Heart left ventricle (tissue), 16 donors: ENCODE measurements around the gene MYEF2. TPM values are rescaled to one million over a fixed set of nuclear protein-coding genes. Genes with fewer than 3 reads are reported as not detected.

Experiments
- ATAC-seq, 4 donors: fragments of 200-7000 bp; cut with Tn5 transposase; one replicate each; pipeline ENCODE4 v1.9.1; 2020 to 2022; ENCODE audit warnings: moderate library complexity in 4 of 4, mild to moderate bottlenecking in 3 of 4, moderate number of reproducible peaks in 1 of 4
- DNase-seq, 5 donors: peaks; one replicate each; pipeline ENCODE4 v3.0.0-alpha.2; 2020
- H3K27ac ChIP-seq, 12 donors: fragments of 200-600 bp; sonication (generic) in 4 of 12; one replicate each; pipeline versions ENCODE4 v1.5.0 to v1.8.0; 2016 to 2022; ENCODE audit warnings: mild to moderate bottlenecking in 2 of 12
- H3K27me3 ChIP-seq, 9 donors: fragments of 200-600 bp; sonication (generic) in 2 of 9; one replicate each; pipeline versions ENCODE4 v1.5.1 to v1.8.0; 2016 to 2022; ENCODE audit warnings: mild to moderate bottlenecking in 3 of 9
- H3K36me3 ChIP-seq, 9 donors: fragments of 200-600 bp; sonication (generic) in 2 of 9; one replicate each; pipeline versions ENCODE4 v1.5.0 to v1.8.0; 2018 to 2022; ENCODE audit warnings: mild to moderate bottlenecking in 2 of 9
- H3K4me1 ChIP-seq, 12 donors: fragments of 200-600 bp; sonication (generic) in 4 of 12; one replicate each; pipeline versions ENCODE4 v1.5.0 to v1.8.0; 2016 to 2022; ENCODE audit warnings: mild to moderate bottlenecking in 3 of 12
- H3K4me3 ChIP-seq, 12 donors: fragments of 200-600 bp; sonication (generic) in 4 of 12; one replicate each; pipeline versions ENCODE4 v1.5.0 to v1.8.0; 2017 to 2022; ENCODE audit warnings: mild to moderate bottlenecking in 9 of 12, moderate library complexity in 4 of 12
- H3K9me3 ChIP-seq, 12 donors: fragments of 200-600 bp; sonication (generic) in 4 of 12; one replicate each; pipeline versions ENCODE4 v1.5.0 to v1.8.0; 2016 to 2022; ENCODE audit warnings: mild to moderate bottlenecking in 1 of 12
- CTCF ChIP-seq, 12 donors: fragments of 200-600 bp; sonication (generic) in 4 of 12; IDR thresholded peaks; one replicate each; pipeline versions ENCODE4 v1.5.0 to v1.8.0; 2018 to 2022; ENCODE audit warnings: antibody characterized with exemption in 12 of 12, mild to moderate bottlenecking in 5 of 12
- POLR2A ChIP-seq, 2 donors: fragments of 450-650 bp; IDR thresholded peaks; one replicate each; pipeline ENCODE4 v1.6.1; 2017; ENCODE audit warnings: antibody characterized with exemption in 2 of 2, mild to moderate bottlenecking in 2 of 2, moderate library complexity in 2 of 2
- WGBS, 4 donors: extraction: QIAGEN DNeasy Blood & Tissue Kit in 2 of 4; methylation state at CpG; one replicate each; pipeline versions ENCODE4 v1.1.5 to v1.1.7; 2013 to 2018; 5-methylcytosine and 5-hydroxymethylcytosine counted together
- intact Hi-C, 10 donors: fragments of 100-400 bp; cut with DNase I; formaldehyde crosslinking; loops; one replicate each; pipeline versions ENCODE4 v1.11.1 to v1.14.2; 2022
- polyA plus RNA-seq, 2 donors: library from polyadenylated mRNA; stranded (reverse); fragments of 200-250 nt; gene quantifications; one replicate each; pipeline ENCODE4 v1.2.3, GENCODE V29; 2013
- total RNA-seq, 9 donors: library from RNA; depleted of rRNA in 2 of 9; stranded (reverse); fragments of >200 nt in 2 of 9; fragmentation: NEBNext Ultra II Directional in 3 of 9; extraction: Animal tissue kit (Norgen Biotek cat#: 25700) in 3 of 9; gene quantifications; one replicate each; pipeline versions ENCODE4 v1.1.0 to v1.2.4, GENCODE V29; 2016 to 2023
- donor health status: ischemic (EF 13 %, LVEDD 7.1; RV severe dilation, severe dysfunction).
- donor health status: healthy with polysubstance abuse.
- donor health status: DM: no; HTN: yes; CAD: no.
- donor health status: DM: no; HTN: no; CAD: no.
- donor health status: ischemic (EF 25% LVEDD 6.9; RV normal size, moderate dysfunction).
- donor health status: ischemic (EF 25% LVEDD 5.7; RV mildly dilated, moderate dysfunction).
- donor health status: healthy.
- donor health status: DM: yes; HTN: yes; CAD: no.
- donor health status: ischemic (EF 35%, LVEDD 5.7; RV mildly dilated, moderate dysfunction).
- donor health status: nonischemic (EF 11% LVEDD 7.7; RV severe dilation, severe dysfunction).
- donor health status: DM: yes; HTN: yes; CAD: no.
- donor health status: PGD.
- donor health status: ischemic (EF 29% LVEDD 5.4; RV normal size, mild dysfunction).
- donor health status: nonischemic (EF 23%, LVEDD 6.1; RV moderate dilation, normal function).

The MYEF2 gene
- total and polyA plus RNA-seq, 11 donors, result 5.5 to 17.3 (median 11.4) TPM

GRCh38 chr15:48126667-48127355, 51.3 kb downstream of the MYEF2 start:
- peaks cover 0 to 8% (median 0%) of the 10 kb centered on the region in 9 donors for H3K27me3 ChIP-seq
- no peaks in the 10 kb centered on the region for H3K4me1 ChIP-seq
- 69 to 77% (median 73%) methylated on average over 6 of the region's 6 CpGs for WGBS, 4 donors
- no peak overlapping the region for H3K4me3 ChIP-seq
- no peak for TF ChIP-seq POLR2A (IDR thresholded peaks at IDR 0.05)
- TF ChIP-seq CTCF (IDR thresholded peaks at IDR 0.05), result no peak
- ATAC-seq (no peak), DNase-seq (no peak)
- H3K9me3 ChIP-seq, result no peaks in the 10 kb centered on the region
- intact Hi-C loops, result no loop called here
- H3K27ac ChIP-seq, result no peak overlapping the region
- no peaks in the 10 kb centered on the region for H3K36me3 ChIP-seq

DNA sequence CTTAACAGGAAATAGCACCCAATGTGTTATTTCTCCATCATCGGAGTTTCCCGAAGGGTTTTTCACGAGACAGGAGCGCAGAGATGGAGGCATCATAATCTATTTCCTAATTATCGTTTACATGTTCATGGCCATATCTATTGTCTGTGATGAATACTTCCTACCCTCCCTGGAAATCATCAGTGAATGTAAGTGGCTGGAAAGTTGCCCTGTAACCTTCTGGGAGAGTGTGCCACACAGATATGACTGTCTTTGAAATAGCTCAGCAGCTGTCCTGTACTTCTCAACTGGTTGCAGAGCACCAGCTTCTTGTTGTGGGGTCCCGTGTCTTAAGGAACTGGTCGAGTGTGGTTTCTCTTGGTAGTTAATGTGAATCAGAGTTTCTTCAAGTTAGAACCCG, 56.2 kb downstream of the MYEF2 start:
- DNase-seq (no peak), ATAC-seq (no peak)
- Histone ChIP-seq H3K27me3 (peaks cover 0 to 8% (median 0%) of the 10 kb centered on the region in 9 donors), H3K4me1 (no peaks in the 10 kb centered on the region), H3K36me3 (no peaks in the 10 kb centered on the region), H3K9me3 (no peaks in the 10 kb centered on the region), H3K4me3 (no peak overlapping the region), H3K27ac (no peak overlapping the region)
- intact Hi-C loops, result no loop called here
- WGBS, 4 donors, result 56 to 70% (median 59%) methylated on average over 8 of the region's 8 CpGs
- TF ChIP-seq CTCF (IDR thresholded peaks at IDR 0.05), result no peak

GRCh38 chr15:48120745-48121144, 57.4 kb downstream of the MYEF2 start, which contains the start of gene SLC24A5:
TSS of gene SLC24A5 (plus strand) at chr15:48120990. CDS start at chr15:48121045, 55 bp downstream.
- no peaks in the 10 kb centered on the region for H3K9me3 ChIP-seq
- intact Hi-C loops, result no loop called here
- H3K4me1 ChIP-seq, result no peaks in the 10 kb centered on the region
- TF ChIP-seq POLR2A (IDR thresholded peaks at IDR 0.05), result no peak
- no peak for TF ChIP-seq CTCF (IDR thresholded peaks at IDR 0.05)
- DNase-seq (no peak), ATAC-seq (no peak)
- H3K27ac ChIP-seq, result no peak within 1 kb of the TSS
- WGBS, 4 donors, result 78 to 83% (median 82%) methylated on average over 6 of the region's 6 CpGs
- peaks cover 0 to 8% (median 0%) of the 10 kb centered on the region in 9 donors for H3K27me3 ChIP-seq
- H3K4me3 ChIP-seq, result no peak within 1 kb of the TSS
- H3K36me3 ChIP-seq, result no peaks in the 10 kb centered on the region

DNA sequence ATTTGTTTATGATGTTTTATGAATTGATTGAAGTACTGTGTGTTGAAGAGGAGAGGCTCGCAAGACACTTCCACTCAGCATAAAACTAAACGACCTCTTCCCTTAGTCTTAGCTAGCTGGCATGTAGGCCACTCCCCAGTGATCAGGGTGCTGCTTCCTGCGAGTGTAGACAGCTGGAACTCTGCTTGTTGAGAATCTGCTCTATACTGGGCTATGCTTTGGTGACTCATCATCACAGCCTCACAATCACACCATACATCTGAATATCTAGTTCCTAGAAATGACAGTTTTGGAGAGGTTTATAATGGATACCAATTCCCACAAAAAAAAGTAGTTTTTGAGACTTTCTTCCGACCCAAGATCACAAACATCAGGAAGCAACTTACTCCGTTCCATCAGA, 58.8 kb downstream of the MYEF2 start:
- no peak for DNase-seq
- Histone ChIP-seq H3K27me3 (peaks cover 0 to 8% (median 0%) of the 10 kb centered on the region in 9 donors), H3K27ac (no peak overlapping the region), H3K4me3 (no peak overlapping the region), H3K36me3 (no peaks in the 10 kb centered on the region), H3K4me1 (no peaks in the 10 kb centered on the region), H3K9me3 (no peaks in the 10 kb centered on the region)
- intact Hi-C loops, result loop anchor here in 4 of 10 donors (10.0 kb wide), 2 partner anchors 126 to 166 kb away; no protein-coding TSS in a partner anchor
- TF ChIP-seq POLR2A (IDR thresholded peaks at IDR 0.05) (no peak), CTCF (IDR thresholded peaks at IDR 0.05) (no peak)
- WGBS, 4 donors, result 57 to 65% (median 62%) methylated on average over 5 of the region's 5 CpGs
- no peak for ATAC-seq
